GM10266 (cell line): ENCODE data around the gene RRP9.

Source experiments
- DNase-seq: peaks from one replicate; pipeline ENCODE4 v3.0.0; 2012; ENCODE audit errors: extremely low spot score
- TF ChIP-seq, protein P1 (sequence below): IDR thresholded peaks from 2 replicates; pipeline ENCODE4 v1.5.1; 2012; ENCODE audit warnings: mild to moderate bottlenecking, low read depth; ENCODE audit not compliant: control insufficient read depth, insufficient read depth; ENCODE audit errors: missing control alignments

The RRP9 gene

GRCh38 chr3:51886447-51886846 is 55.3 kb downstream of the RRP9 start:
- DNase-seq, result no peak

More at GRCh38 chr3:51886447-51886846, 55.3 kb downstream of the RRP9 start:
- TF ChIP-seq, protein P1, sequence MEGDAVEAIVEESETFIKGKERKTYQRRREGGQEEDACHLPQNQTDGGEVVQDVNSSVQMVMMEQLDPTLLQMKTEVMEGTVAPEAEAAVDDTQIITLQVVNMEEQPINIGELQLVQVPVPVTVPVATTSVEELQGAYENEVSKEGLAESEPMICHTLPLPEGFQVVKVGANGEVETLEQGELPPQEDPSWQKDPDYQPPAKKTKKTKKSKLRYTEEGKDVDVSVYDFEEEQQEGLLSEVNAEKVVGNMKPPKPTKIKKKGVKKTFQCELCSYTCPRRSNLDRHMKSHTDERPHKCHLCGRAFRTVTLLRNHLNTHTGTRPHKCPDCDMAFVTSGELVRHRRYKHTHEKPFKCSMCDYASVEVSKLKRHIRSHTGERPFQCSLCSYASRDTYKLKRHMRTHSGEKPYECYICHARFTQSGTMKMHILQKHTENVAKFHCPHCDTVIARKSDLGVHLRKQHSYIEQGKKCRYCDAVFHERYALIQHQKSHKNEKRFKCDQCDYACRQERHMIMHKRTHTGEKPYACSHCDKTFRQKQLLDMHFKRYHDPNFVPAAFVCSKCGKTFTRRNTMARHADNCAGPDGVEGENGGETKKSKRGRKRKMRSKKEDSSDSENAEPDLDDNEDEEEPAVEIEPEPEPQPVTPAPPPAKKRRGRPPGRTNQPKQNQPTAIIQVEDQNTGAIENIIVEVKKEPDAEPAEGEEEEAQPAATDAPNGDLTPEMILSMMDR, result no peak
